22Rv1 (cell line): Measurements from ENCODE around the gene SMAD4.

Experiments
- H3K27ac ChIP-seq: fragments of 450-650 bp; 2 replicates; pipeline ENCODE4 v1.5.1; 2017
- ZFX ChIP-seq: fragments of 450-650 bp; IDR thresholded peaks from 2 replicates; pipeline ENCODE4 v1.6.1; 2017; ENCODE audit warnings: antibody characterized with exemption, borderline replicate concordance
- TF ChIP-seq, protein P1 (sequence below): fragments of 450-650 bp; IDR thresholded peaks from 2 replicates; pipeline ENCODE4 v1.5.1; 2017; ENCODE audit warnings: mild to moderate bottlenecking

SMAD4 gene

DNA sequence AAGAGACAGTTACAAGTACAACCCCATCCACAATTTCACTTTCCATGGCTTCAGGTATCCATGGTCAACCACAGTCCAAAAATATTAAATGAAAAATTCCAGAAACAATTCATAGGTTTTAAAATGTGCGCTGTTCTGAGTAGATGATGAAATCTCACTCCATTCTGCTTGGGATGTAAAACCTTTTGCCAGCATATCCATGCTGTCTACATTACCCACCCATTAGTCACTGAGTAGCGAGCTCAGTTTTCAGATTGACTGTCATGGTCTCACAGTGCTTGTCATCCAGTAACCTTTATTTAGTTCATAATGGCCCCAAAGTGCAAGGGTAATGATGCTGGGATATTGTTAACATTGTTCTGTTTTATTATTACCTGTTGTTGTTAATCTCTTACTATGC, 40.5 kb downstream of the SMAD4 start:
- TF ChIP-seq ZFX = no peak
- TF ChIP-seq, protein P1, sequence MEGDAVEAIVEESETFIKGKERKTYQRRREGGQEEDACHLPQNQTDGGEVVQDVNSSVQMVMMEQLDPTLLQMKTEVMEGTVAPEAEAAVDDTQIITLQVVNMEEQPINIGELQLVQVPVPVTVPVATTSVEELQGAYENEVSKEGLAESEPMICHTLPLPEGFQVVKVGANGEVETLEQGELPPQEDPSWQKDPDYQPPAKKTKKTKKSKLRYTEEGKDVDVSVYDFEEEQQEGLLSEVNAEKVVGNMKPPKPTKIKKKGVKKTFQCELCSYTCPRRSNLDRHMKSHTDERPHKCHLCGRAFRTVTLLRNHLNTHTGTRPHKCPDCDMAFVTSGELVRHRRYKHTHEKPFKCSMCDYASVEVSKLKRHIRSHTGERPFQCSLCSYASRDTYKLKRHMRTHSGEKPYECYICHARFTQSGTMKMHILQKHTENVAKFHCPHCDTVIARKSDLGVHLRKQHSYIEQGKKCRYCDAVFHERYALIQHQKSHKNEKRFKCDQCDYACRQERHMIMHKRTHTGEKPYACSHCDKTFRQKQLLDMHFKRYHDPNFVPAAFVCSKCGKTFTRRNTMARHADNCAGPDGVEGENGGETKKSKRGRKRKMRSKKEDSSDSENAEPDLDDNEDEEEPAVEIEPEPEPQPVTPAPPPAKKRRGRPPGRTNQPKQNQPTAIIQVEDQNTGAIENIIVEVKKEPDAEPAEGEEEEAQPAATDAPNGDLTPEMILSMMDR = no peak
- H3K27ac ChIP-seq = no peak overlapping the region

DNA sequence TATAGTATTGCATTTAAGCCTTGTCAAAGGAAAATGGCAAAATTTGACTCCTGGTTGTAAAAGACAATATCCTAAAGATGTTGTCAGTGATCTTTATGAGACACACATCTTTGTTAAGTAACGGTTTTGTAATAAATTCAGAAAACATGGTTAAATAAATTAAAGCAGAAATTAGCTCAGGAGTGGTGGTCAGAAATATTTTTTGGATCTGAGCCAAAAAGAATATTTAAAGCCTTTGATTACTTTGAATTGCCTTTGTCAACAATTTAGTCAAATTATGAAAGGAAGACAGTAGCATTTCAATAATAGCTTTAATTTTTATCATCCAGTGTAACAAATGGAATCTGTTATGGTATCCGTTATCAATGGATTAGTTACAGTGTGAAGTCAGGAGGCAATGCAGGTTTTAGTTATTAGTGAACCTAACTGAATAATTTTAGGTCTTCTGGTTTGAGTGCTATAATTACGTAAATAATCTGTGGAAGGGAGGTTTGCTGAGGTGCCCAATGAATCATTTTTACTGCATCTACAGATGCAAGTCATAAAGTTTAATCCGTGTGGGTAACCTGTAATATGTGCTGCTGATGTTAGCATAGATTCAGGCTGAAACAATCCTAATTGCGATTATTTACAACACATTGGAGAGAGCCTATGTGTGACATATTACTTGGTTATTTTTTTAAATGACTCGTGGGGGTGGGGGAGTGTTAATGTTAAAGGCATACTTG, 42.7 kb downstream of the SMAD4 start:
- TF ChIP-seq ZFX = no peak
- TF ChIP-seq, protein P1 = no peak
- H3K27ac ChIP-seq = no peak overlapping the region

DNA sequence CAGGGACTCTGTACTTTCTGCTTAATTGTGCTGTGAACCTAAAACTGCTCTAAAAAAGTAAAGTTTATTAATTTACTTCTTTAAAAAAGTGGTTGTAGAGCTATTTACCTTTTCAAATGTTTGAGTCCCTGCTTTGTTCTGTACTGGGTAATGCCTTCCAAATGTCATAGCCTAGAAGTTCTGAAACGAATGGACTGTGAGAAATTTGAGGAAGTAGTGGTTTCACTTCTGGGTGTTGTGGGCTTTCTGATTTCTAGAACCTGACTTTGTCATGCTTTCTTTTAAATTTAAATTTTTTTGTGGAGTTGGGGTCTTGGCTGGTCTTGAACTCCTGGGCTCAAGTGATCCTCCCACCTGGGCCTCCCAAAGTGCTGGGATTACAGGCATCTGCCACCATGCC, 44.6 kb downstream of the SMAD4 start:
- H3K27ac ChIP-seq = no peak overlapping the region
- TF ChIP-seq, protein P1 = no peak
- no peak for TF ChIP-seq ZFX

DNA sequence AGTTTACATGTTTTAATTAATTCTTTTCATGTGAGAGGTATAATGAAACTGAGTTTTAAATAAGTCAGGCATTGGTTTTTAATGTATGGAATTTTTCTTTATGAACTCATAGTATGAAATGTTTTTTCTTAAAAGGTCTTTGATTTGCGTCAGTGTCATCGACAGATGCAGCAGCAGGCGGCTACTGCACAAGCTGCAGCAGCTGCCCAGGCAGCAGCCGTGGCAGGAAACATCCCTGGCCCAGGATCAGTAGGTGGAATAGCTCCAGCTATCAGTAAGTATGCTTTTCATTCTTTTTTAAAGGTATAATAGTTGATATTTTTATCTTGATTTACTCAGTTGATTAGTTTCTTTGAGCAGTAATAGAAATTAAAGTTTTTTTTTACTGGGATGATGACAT, 46.5 kb downstream of the SMAD4 start:
- no peak overlapping the region for H3K27ac ChIP-seq
- TF ChIP-seq, protein P1 = no peak
- no peak for TF ChIP-seq ZFX

DNA sequence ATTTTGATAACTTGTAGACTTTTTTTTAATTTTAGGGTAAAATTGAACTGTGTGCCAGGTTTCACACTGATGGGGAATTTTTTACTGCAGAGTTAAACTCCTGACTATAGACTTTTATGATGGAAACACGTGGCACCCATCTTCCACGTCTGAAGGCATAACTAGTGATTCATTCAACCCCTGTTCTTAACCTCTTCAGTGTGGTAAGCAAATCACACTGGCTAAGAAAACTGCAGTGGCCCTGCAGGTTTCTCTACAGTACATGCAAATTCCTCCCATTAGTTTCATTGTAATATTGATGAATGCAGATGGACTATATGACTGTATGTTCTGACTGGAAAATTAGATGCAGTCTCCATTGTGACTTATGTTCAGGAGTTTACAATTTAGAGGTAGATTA, 47.2 kb downstream of the SMAD4 start:
- TF ChIP-seq ZFX = no peak
- TF ChIP-seq, protein P1 = no peak
- H3K27ac ChIP-seq = no peak overlapping the region

DNA sequence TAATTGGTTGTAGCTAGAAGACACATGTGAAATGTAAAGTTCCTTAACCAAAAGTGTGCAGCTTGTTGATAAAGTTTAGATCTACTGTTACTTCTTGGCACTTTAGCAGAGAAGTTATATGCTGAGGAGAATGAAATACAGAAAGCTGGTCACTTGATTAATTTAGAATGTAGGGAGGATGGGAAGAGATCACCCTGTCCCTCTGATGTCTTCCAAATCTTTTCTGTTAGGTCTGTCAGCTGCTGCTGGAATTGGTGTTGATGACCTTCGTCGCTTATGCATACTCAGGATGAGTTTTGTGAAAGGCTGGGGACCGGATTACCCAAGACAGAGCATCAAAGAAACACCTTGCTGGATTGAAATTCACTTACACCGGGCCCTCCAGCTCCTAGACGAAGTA, 48.0 kb downstream of the SMAD4 start:
- TF ChIP-seq, protein P1 = no peak
- no peak for TF ChIP-seq ZFX
- H3K27ac ChIP-seq = no peak overlapping the region

DNA sequence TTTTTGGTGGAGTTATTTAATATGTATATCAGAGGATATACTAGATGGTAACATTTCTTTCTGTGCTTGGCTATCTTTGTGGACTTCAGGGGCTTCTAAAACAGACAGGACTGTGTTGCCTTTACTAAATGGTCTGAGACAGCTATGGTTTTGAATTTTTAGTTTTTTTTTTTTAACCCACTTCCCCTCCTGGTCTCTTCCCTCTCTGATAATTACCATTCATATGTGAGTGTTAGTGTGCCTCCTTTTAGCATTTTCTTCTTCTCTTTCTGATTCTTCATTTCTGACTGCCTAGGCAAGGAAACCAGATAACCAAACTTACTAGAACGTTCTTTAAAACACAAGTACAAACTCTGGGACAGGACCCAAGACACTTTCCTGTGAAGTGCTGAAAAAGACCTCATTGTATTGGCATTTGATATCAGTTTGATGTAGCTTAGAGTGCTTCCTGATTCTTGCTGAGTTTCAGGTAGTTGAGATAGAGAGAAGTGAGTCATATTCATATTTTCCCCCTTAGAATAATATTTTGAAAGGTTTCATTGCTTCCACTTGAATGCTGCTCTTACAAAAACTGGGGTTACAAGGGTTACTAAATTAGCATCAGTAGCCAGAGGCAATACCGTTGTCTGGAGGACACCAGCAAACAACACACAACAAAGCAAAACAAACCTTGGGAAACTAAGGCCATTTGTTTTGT, 52.7 kb downstream of the SMAD4 start:
- H3K27ac ChIP-seq = no peak overlapping the region
- TF ChIP-seq ZFX = no peak
- TF ChIP-seq, protein P1 = no peak
